Naive thymus-derived CD8-positive, alpha-beta T cell (primary cell): ENCODE data around the gene LSM8. TPM values are rescaled to one million over a fixed set of nuclear protein-coding genes. Genes with fewer than 3 reads are reported as not detected.
A peak's percentile ranks its signal among the peaks of the same experiment; 100 is the strongest.
"Not testable (repeated sequence)": the region's sequence is repeated elsewhere in the genome, so short reads cannot be mapped to it uniquely, and the experiment has no call there.

Source experiments
- ATAC-seq, 2 donors: fragments of 150-1000 bp; cut with Tn5 transposase in 1 of 2; sonication (Bioruptor Pico), chemical (Tn5 transposase) in 1 of 2; 1 replicate in 1 of 2; 2 replicates in 1 of 2; pipeline ENCODE4 v1.10.0; 2021; ENCODE audit warnings: mild to moderate bottlenecking in 2 of 2, moderate library complexity in 2 of 2
- POLR2A ChIA-PET: fragments of 350-600 bp; sonication (Branson Sonifier 250); formaldehyde crosslinking; loops from one replicate; lab custom pipeline; 2021; ENCODE audit warnings: antibody characterized with exemption; lab: Charles Lee
- DNase-seq, 10 donors: peaks; one replicate each; pipeline versions ENCODE4 v3.0.0 to v3.0.0-alpha.2; 2020 to 2022
- H3K27ac Mint-ChIP-seq, 10 donors: one replicate each; pipeline ENCODE4 v1.8.0; 2020 to 2022; ENCODE audit warnings: mild to moderate bottlenecking in 10 of 10, mixed read lengths in 10 of 10, moderate library complexity in 4 of 10, inconsistent platforms in 1 of 10
- H3K27me3 Mint-ChIP-seq, 5 donors: one replicate each; pipeline ENCODE4 v1.8.0; 2021 to 2022; ENCODE audit warnings: mixed read lengths in 5 of 5
- H3K36me3 Mint-ChIP-seq, 3 donors: one replicate each; pipeline ENCODE4 v1.8.0; 2020 to 2022; ENCODE audit warnings: mixed read lengths in 3 of 3, mild to moderate bottlenecking in 2 of 3, inconsistent platforms in 1 of 3
- H3K4me1 Mint-ChIP-seq, 4 donors: one replicate each; pipeline ENCODE4 v1.8.0; 2021 to 2022; ENCODE audit warnings: mixed read lengths in 4 of 4
- H3K4me3 Mint-ChIP-seq, 10 donors: one replicate each; pipeline ENCODE4 v1.8.0; 2020 to 2022; ENCODE audit warnings: mild to moderate bottlenecking in 10 of 10, mixed read lengths in 10 of 10, moderate library complexity in 6 of 10, inconsistent platforms in 1 of 10
- H3K9me3 Mint-ChIP-seq, 9 donors: one replicate each; pipeline ENCODE4 v1.8.0; 2020 to 2022; ENCODE audit warnings: mixed read lengths in 9 of 9, mild to moderate bottlenecking in 3 of 9, inconsistent platforms in 1 of 9, moderate library complexity in 1 of 9
- polyA plus RNA-seq, 3 donors: library from polyadenylated mRNA; unstranded; fragments of 300-500 nt; fragmentation: Illumina TruSeq; gene quantifications; one replicate each; pipeline ENCODE4 v1.2.3, GENCODE V29; 2021
- total RNA-seq, 8 experiments: library from RNA in 2 of 8; stranded (reverse) in 2 of 8; gene quantifications; one replicate each; pipeline ENCODE4 v1.2.3 and lab custom pipeline; 2021 to 2026

The LSM8 gene
- total and polyA plus RNA-seq, 5 experiments from 2014 or later: 41.0 to 63.9 (median 47.3) TPM

DNA sequence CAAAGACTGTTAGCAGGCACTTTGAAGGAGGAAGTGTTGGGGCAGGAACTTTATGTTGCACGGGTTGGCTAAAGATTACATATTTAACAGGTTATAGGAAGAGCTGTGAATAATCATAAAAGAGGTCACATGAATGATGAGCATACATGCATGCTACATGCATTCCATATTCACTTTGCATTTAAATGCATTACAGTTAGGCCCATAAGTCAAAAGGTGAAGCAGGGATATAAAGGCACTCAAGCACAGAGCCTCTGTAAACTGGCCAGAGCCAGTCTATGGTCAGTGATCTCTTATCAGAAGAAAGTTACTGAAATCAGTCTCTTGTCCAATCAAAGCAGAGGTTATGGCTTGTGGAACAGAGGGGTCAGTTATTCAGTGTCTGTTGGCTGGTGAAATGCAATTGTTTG lies 33.3 kb downstream of the LSM8 start:
- H3K4me3 Mint-ChIP-seq: no peak overlapping the region
- H3K9me3 Mint-ChIP-seq: no peaks in the 10 kb centered on the region
- H3K4me1 Mint-ChIP-seq: peaks cover 12 to 17% (median 13%) of the 10 kb centered on the region in 4 donors
- peaks cover 0 to 7% (median 0%) of the 10 kb centered on the region in 5 donors for H3K27me3 Mint-ChIP-seq
- no peak for DNase-seq
- no peaks in the 10 kb centered on the region for H3K36me3 Mint-ChIP-seq
- H3K27ac Mint-ChIP-seq: no peak overlapping the region
- ATAC-seq: no peak
- POLR2A ChIA-PET: no interaction called here

DNA sequence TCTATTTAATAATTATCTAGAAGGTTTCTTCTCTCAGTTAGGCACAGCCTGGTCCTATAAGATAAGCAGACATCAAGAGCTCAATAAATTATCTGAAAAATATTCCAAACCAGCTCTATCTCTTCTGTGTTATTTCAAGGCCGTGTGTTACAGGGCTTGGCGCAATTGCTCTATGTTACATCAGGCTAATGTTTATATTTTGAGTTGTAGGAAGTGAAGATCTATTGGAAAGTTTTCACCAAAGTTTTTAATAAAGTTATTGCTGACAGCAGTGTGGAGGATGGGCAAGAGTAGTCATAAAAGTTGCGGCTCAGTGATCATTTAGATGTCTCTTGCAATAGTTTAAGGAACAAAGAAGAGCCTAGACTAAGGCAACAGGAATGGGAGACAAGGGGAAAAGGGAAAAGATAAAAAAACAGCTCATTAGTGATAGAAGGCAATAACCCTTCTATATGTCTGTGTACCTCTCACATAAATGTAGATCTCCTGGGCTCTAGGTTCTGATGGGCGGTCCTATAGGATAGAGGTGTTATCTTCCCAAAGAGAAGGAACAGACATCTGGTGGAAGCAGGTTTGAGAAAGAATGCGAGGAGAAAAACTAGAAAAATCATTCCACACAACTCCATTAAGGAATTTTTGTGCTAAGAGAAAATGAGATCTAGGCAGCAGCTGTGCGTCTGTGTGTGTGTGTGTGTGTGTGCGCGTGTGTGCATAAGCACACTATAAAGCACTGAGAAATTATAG lies 34.6 kb downstream of the LSM8 start:
- POLR2A ChIA-PET: no interaction called here

DNA sequence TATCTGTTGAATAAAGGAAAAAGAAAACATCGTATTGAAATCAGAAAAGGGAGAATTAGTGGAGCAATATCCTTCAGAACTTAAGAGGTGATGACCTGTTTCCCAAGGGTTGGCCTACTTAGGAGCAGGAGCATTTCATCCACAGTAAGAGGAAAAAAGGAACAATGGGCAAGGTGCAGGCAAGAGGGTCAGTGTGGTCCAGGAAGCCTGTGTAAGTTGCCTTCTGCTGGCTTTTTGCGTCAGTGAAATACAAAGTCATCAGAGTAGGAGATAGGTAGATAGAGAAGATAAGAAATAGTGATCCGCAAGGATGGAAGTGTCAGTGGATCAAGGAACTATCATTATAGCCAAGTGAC lies 35.2 kb downstream of the LSM8 start:
- no peaks in the 10 kb centered on the region for H3K9me3 Mint-ChIP-seq
- ATAC-seq (no peak), DNase-seq (no peak)
- peaks cover 0 to 7% (median 0%) of the 10 kb centered on the region in 5 donors for H3K27me3 Mint-ChIP-seq
- no peak overlapping the region for H3K4me3 Mint-ChIP-seq
- H3K4me1 Mint-ChIP-seq: peaks cover 8 to 10% (median 9%) of the 10 kb centered on the region in 4 donors
- H3K36me3 Mint-ChIP-seq: no peaks in the 10 kb centered on the region
- H3K27ac Mint-ChIP-seq: peak overlapping the region in 1 of 10 donors; percentile 4
- POLR2A ChIA-PET: no interaction called here

More for the DNA sequence above, 34.6 kb downstream of the LSM8 start:
- peaks cover 0 to 7% (median 0%) of the 10 kb centered on the region in 5 donors for H3K27me3 Mint-ChIP-seq
- peaks cover 12 to 14% (median 13%) of the 10 kb centered on the region in 4 donors for H3K4me1 Mint-ChIP-seq
- no peaks in the 10 kb centered on the region for H3K9me3 Mint-ChIP-seq
- no peak for DNase-seq
- H3K27ac Mint-ChIP-seq: no peak overlapping the region
- H3K36me3 Mint-ChIP-seq: no peaks in the 10 kb centered on the region
- no peak overlapping the region for H3K4me3 Mint-ChIP-seq
- ATAC-seq: no peak

DNA sequence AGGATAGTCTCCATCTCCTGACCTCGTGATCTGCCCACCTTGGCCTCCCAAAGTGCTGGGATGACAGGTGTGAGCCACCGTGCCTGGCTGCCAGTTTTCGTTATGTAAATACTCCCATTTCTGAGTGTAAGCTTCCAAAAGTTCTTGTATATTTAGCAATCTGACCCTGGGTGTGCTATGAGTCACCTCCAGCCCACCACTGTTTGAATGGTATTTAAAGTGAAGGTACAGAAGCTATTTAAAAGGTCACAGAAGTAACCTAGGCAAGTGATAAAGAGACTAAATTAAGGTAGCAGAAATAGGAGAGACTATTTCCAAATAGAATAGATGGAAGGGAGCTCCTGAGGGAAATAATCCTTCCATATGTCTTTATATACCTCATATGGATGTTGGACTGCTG lies 36.6 kb downstream of the LSM8 start:
- no peaks in the 10 kb centered on the region for H3K9me3 Mint-ChIP-seq
- no peak overlapping the region for H3K27ac Mint-ChIP-seq
- POLR2A ChIA-PET: no interaction called here
- ATAC-seq (no peak), DNase-seq (no peak)
- peaks cover 0 to 7% (median 2%) of the 10 kb centered on the region in 5 donors for H3K27me3 Mint-ChIP-seq
- no peaks in the 10 kb centered on the region for H3K36me3 Mint-ChIP-seq
- no peak overlapping the region for H3K4me3 Mint-ChIP-seq
- H3K4me1 Mint-ChIP-seq: no peaks in the 10 kb centered on the region

DNA sequence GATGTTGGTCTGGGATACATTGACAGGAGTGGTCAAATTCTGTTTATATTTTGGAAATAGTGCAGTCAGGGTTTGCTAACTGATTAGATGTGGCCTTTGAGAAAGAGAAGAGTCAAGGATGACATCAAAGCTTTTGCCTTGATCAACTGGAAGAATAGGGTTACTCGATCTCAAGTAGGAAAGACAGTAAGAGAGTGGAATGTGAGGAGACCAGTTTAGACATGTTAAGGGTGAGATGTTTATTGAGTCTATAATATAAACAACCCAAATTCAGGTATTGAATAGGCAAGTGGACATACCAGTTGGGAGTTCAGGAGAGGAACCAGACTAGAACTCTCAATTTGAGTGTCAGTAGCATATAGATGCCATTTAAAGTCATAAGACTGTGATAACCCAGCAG lies 38.6 kb downstream of the LSM8 start:
- ATAC-seq (no peak), DNase-seq (no peak)
- Mint-ChIP-seq H3K27ac (no peak overlapping the region), H3K27me3 (peaks cover 0 to 7% (median 4%) of the 10 kb centered on the region in 5 donors), H3K36me3 (no peaks in the 10 kb centered on the region), H3K9me3 (no peaks in the 10 kb centered on the region), H3K4me1 (no peaks in the 10 kb centered on the region), H3K4me3 (no peak overlapping the region)
- POLR2A ChIA-PET: no interaction called here

DNA sequence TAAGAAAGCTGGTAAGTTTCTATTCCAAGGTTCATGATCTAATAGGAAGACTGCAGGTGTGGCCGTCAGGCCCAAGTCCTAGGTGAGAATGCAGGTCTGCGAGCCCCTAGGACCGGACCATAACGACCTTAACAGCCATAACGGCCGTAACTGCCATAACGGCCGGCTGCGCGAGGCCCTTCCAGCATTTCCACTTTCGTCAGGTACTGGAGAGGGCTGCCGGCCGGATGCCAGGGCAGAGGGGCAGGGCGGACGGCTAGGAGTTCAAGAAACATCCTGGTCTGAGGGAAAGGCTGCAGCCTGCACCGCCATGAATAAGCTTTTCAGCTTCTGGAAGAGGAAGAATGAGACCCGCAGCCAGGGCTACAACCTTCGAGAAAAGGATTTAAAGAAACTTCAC lies 40.6 kb downstream of the LSM8 start, which contains the start of gene ANKRD7:
Gene ANKRD7 (plus strand): TSS at position 184 of the 400 bp plus-strand sequence. CDS start 127 bp downstream, at position 311.
- POLR2A ChIA-PET: no interaction called here
- H3K4me1 Mint-ChIP-seq: no peaks in the 10 kb centered on the region
- no peak within 1 kb of the TSS for H3K4me3 Mint-ChIP-seq
- H3K36me3 Mint-ChIP-seq: no peaks in the 10 kb centered on the region
- H3K27me3 Mint-ChIP-seq: peaks cover 2 to 12% (median 11%) of the 10 kb centered on the region in 5 donors
- no peak for ATAC-seq
- no peak within 1 kb of the TSS for H3K27ac Mint-ChIP-seq
- no peaks in the 10 kb centered on the region for H3K9me3 Mint-ChIP-seq
- DNase-seq: no peak

DNA sequence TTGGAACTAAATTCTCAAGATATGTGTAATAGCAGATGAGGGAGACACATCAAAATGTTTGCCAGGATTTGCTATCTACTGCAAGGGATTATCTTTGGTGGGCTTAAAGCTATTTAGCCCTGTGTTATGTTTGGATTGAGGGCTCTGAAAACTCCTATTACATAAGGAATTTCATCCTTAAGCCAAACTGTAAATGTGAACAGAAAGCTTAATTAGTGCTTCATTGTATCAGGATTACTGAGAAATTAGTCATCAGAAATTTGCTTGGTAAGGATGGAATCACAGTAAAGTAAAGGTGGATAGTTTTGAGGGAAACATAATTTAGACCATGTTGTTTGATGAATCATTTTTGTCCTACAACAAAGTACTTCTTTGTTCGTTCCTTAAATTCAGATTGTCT lies 48.9 kb downstream of the LSM8 start:
- DNase-seq (no peak), ATAC-seq (no peak)
- peaks cover 2 to 15% (median 11%) of the 10 kb centered on the region in 5 donors for H3K27me3 Mint-ChIP-seq
- peaks cover 0 to 5% (median 0%) of the 10 kb centered on the region in 3 donors for H3K36me3 Mint-ChIP-seq
- no peak overlapping the region for H3K27ac Mint-ChIP-seq
- no peak overlapping the region for H3K4me3 Mint-ChIP-seq
- POLR2A ChIA-PET: no interaction called here
- H3K9me3 Mint-ChIP-seq: peaks cover 0 to 2% (median 0%) of the 10 kb centered on the region in 9 donors
- no peaks in the 10 kb centered on the region for H3K4me1 Mint-ChIP-seq

DNA sequence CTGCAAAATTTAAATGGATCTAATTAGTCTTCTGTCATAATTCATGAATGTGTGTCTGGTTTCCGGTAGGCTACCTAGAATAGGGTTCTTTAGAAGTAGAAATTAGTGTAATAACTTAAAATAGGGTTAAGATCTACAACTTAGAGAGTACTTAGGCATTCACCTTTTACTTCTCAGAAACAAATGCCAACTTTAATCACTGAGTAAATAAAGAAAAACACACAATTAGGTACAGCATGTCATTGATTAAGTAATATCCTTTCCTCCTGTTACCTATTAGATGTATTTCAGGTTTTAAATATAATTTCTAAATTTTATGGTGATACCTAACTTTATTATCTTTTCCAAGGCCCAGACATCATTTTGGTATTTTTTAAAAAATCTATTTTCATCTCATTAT lies 49.8 kb downstream of the LSM8 start:
- no peak for ATAC-seq
- Mint-ChIP-seq H3K27me3 (peaks cover 4 to 11% (median 6%) of the 10 kb centered on the region in 5 donors), H3K27ac (no peak overlapping the region), H3K9me3 (peaks cover 0 to 2% (median 0%) of the 10 kb centered on the region in 9 donors), H3K4me1 (no peaks in the 10 kb centered on the region), H3K4me3 (no peak overlapping the region), H3K36me3 (peaks cover 0 to 5% (median 0%) of the 10 kb centered on the region in 3 donors)
- POLR2A ChIA-PET: no interaction called here
- no peak for DNase-seq

DNA sequence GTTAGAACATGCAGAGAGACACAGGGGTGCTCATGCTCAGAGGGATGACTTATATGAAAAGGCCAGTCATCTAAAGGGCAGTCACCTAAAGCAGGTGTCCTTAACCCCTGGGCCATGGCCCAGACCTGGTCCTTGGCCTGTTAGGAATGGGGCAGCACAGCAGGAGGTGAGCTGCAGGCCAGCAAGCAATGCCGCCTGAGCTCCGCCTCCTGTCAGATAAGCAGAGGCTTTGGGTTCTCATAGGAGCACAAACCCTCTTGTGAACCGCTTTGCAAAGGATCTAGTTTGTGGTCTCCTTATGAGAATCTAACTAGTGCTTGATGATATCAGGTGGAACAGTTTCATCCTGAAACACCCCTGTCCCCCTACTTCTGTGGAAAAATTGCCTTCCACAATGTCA lies 55.0 kb downstream of the LSM8 start:
- POLR2A ChIA-PET: no interaction called here
- H3K4me1 Mint-ChIP-seq: no peaks in the 10 kb centered on the region
- peaks cover 0 to 7% (median 3%) of the 10 kb centered on the region in 5 donors for H3K27me3 Mint-ChIP-seq
- H3K36me3 Mint-ChIP-seq: peaks cover 0 to 5% (median 0%) of the 10 kb centered on the region in 3 donors
- DNase-seq: no peak
- no peak overlapping the region for H3K27ac Mint-ChIP-seq
- no peak overlapping the region for H3K4me3 Mint-ChIP-seq
- no peak for ATAC-seq
- peaks cover 0 to 6% (median 0%) of the 10 kb centered on the region in 9 donors for H3K9me3 Mint-ChIP-seq

DNA sequence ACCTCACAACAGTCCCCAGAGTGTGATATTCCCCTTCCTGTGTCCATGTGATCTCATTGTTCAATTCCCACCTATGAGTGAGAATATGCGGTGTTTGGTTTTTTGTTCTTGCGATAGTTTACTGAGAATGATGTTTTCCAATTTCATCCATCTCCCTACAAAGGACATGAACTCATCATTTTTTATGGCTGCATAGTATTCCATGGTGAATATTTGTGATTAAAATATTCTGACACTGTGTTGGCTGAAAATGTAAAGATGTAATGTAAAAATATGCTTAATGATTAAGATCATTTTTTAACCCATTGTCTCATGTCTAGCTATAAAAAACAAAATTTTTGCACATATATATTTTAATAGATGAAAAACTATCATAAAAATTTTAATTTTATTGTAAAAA lies 56.4 kb downstream of the LSM8 start:
- POLR2A ChIA-PET, H3K27me3 Mint-ChIP-seq, H3K27ac Mint-ChIP-seq, H3K9me3 Mint-ChIP-seq, ATAC-seq, H3K4me1 Mint-ChIP-seq, DNase-seq, H3K4me3 Mint-ChIP-seq, H3K36me3 Mint-ChIP-seq: not testable (repeated sequence)

Other genes starting within 250 kb of the LSM8 start
- gene ANKRD7, start 40.5 kb downstream of the LSM8 start, total RNA-seq: under 1 TPM; 0.60 to 0.63 TPM
- under 1 TPM in 2 of 3 donors, not detected in 1; 0.90 to 0.95 TPM for gene ANKRD7, start 40.5 kb downstream of the LSM8 start, polyA plus RNA-seq